NCI-H226 (cell line): ENCODE results near the gene UGT1A10.
A peak's percentile ranks its signal among the peaks of the same experiment; 100 is the strongest.
"Not testable (repeated sequence)": the region's sequence is repeated elsewhere in the genome, so short reads cannot be mapped to it uniquely, and the experiment has no call there.

Experiments
- DNase-seq: peaks from one replicate; pipeline ENCODE4 v3.0.0-alpha.2; 2015

UGT1A10 gene

DNA sequence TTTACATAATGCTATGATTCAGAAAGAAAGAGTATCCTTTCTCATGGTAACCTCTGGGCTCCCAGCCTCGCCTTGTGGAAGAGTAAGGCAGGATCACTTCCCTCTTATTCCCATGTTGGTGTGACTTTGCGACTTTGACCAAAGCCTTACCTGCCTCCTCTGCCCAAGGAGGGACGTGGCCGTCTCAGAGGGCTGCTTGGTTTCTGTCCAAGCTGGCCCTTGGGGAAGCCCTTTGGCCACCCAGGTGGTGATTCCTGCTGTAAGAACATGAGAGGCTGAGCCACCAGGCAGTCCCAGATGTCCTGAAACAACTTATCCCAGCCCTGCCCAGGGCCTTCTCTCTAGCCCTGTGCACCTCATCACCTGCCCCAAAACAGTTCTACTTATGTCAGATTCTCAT lies 62.5 kb downstream of the UGT1A10 start:
- DNase-seq, result no peak

- no peak for DNase-seq
Measured at GRCh38 chr2:233699424-233700027, 63.3 kb downstream of the UGT1A10 start.

DNA sequence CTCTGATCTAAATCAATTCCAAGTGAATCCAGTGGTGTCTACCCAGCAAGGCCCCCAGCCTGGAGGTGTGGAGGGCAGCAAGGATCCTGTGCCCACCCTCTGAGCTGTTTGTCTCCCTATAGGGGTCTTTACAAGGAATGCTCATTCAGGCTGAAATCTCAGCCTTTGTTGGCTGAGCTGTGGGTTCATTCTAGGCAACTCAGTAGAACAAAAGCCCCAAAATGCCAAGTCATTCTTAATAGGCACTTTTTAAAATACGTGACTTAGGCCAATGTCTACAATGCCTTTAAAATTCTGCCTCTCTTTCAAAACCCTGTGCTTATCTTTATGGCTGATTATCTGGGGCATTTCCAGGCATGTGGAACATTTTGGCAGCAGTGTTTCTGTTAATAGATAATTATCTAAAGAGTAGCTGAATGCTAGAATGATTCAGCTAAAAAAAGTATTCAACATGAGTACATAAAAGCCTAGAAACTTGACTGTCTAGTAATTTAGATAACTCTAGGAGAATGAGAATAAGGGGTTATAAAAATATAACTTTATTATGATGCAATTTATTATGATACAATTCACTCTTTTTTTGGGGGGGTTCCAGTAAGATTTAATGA lies 63.9 kb downstream of the UGT1A10 start:
- peak; percentile 86 for DNase-seq

DNA sequence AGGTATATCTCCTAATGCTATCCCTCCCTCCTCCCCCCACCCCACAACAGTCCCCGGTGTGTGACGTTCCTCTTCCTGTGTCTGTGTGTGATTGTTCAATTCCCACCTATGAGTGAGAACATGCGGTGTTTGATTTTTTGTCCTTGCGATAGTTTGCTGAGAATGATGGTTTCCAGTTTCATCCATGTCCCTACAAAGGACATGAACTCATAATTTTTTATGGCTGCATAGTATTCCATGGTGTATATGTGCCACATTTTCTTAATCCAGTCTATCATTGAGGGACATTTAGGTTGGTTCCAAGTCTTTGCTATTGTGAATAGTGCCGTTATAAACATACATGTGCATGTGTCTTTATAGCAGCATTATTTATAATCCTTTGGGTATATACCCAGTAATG lies 64.6 kb downstream of the UGT1A10 start:
- DNase-seq, result not testable (repeated sequence)

DNA sequence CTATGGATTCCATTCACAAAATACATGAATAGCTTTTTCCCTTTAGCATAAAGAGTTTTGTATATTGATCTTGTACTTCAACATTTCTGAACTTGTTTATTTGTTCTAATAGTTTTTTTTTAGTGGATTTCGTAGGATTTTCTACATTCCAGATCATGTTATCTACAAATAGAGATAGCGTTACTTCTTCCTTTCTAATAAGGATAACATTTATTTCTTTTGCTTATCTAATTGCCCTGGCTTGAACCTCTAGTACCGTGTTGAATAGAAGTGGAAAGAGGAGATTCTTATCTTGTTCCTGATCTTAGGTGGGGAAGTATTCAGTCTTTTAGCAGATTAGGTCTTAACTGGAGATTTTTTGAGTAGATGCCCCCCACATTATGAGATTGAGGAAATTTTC lies 66.0 kb downstream of the UGT1A10 start:
- DNase-seq, result no peak

DNA sequence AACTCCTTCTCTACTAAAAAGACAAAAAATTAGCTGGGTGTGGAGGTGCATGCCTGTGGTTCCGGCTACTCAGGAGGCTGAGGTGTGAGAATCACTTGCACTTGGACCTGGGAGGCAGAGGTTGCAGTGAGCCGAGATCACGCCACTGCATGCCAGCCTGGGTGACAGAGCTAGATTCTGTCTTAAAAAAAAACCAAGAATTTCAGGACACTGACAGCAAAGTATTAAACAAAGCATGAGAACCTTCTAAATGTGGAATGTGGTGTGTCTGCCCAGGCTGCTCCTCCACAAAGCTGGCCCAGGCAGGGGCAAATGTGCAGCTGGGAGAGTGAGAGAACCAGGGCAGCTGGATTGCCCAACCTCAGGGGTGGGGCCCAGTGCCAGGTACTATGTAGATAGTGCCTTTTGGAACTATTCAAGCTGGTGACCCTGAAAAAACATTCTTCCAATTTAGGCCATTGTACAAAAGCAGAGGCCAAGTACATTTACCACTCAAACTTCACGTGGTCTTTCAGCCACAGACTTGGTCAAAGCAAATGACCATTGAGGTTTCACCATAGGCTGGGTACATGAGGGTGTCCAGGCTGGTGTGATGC lies 69.8 kb downstream of the UGT1A10 start:
- peak; percentile 90 for DNase-seq

- peak; percentile 95 for DNase-seq
Measured at GRCh38 chr2:233706720-233707119, 70.5 kb downstream of the UGT1A10 start.

- peak; percentile 67 for DNase-seq
Measured at GRCh38 chr2:233707940-233708644, 71.8 kb downstream of the UGT1A10 start.

GRCh38 chr2:233708942-233709341 lies 72.7 kb downstream of the UGT1A10 start:
- no peak for DNase-seq

GRCh38 chr2:233711312-233712008 lies 75.2 kb downstream of the UGT1A10 start:
- DNase-seq, result peak; percentile 69

GRCh38 chr2:233712611-233713261 lies 76.5 kb downstream of the UGT1A10 start, which contains the start of gene UGT1A5:
Gene UGT1A5, plus strand, starts transcription at chr2:233712907. Its CDS starts 85 bp downstream, at chr2:233712992.
- DNase-seq, result no peak

- DNase-seq, result no peak
Measured at GRCh38 chr2:233713262-233713615, 77.0 kb downstream of the UGT1A10 start.

- DNase-seq, result no peak
Measured at GRCh38 chr2:233714121-233714520, 77.9 kb downstream of the UGT1A10 start.

GRCh38 chr2:233718552-233718951 lies 82.3 kb downstream of the UGT1A10 start, which contains the start of gene UGT1A4:
Gene UGT1A4, plus strand, starts transcription at chr2:233718736. Its CDS starts 85 bp downstream, at chr2:233718821.
- no peak for DNase-seq

GRCh38 chr2:233728723-233729301 lies 92.6 kb downstream of the UGT1A10 start, which contains the start of gene UGT1A3:
Gene UGT1A3, plus strand, starts transcription at chr2:233729042. Its CDS starts 85 bp downstream, at chr2:233729127.
- no peak for DNase-seq

- not testable (repeated sequence) for DNase-seq
Measured at GRCh38 chr2:233736868-233737653, 100.8 kb downstream of the UGT1A10 start.

DNA sequence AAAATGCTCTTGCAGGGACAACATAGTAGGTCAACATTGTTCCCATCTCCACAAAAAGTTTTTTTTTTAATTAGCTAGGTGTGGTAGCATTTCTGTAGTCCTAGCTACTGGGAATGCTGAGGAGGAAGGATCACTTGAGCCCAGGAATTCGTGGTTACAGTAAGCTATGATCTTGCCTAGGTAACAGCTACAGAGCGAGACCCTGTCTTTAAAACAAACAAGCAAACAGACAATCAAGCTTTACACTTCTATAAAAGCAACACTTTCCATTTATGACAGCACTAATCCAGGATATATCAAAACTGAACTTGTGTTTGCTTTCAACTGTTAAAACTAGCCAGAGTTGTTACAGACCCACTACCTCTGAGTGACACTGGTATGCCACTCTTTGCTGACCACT lies 104.6 kb downstream of the UGT1A10 start:
- no peak for DNase-seq

GRCh38 chr2:233743464-233744259 lies 107.4 kb downstream of the UGT1A10 start:
- DNase-seq, result no peak

- DNase-seq, result no peak
Measured at GRCh38 chr2:233745073-233745755, 109.0 kb downstream of the UGT1A10 start.

DNA sequence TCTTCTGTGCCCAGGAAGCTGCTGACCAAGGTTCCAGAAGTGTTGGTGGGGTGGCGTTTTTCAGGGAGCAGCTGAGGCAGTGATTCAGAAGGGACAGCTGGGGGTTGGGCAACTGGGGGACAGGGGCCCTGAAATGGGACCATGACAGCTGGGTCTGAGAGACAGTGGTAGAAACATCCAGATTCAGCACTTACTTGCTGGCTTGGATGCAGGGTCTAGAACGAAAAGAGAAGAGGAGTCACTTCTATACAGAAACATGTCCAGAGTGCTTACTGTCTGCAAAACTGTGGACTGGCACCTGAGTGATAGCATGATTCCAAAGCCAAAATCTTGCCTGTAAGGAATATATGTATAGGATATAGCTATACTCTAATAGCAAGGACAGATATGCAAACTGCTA lies 109.6 kb downstream of the UGT1A10 start:
- not testable (repeated sequence) for DNase-seq
